Common myeloid progenitor, CD34-positive (primary cell): ENCODE measurements around the gene MYPOP.
A peak's percentile ranks its signal among the peaks of the same experiment; 100 is the strongest.

Source experiments
- CTCF ChIA-PET: fragments of 350-600 bp; sonication (Branson Sonifier 250); formaldehyde crosslinking; loops from one replicate; lab custom pipeline; 2021; ENCODE audit warnings: antibody characterized with exemption; lab: Charles Lee
- POLR2A ChIA-PET: fragments of 350-600 bp; sonication (Branson Sonifier 250); formaldehyde crosslinking; loops from one replicate; lab custom pipeline; 2021; ENCODE audit warnings: antibody characterized with exemption; lab: Charles Lee
- DNase-seq, 3 donors: peaks; one replicate each; pipeline versions ENCODE4 v3.0.0 to v3.0.0-alpha.2; 2013
- H3K27ac ChIP-seq, 2 experiments: 1 replicate in 1 of 2; 2 replicates in 1 of 2; pipeline ENCODE4 v1.7.0; 2013; ENCODE audit warnings: inconsistent platforms in 2 of 2, low read length in 2 of 2, mild to moderate bottlenecking in 2 of 2, low read depth in 1 of 2, moderate library complexity in 1 of 2; ENCODE audit not compliant: severe bottlenecking in 2 of 2, insufficient read depth in 1 of 2, poor library complexity in 1 of 2
- H3K27me3 ChIP-seq, 5 experiments: replicated peaks in 2 of 5; 1 replicate in 3 of 5; 2 replicates in 2 of 5; pipeline versions ENCODE4 v1.6.1 to v1.7.0; 2013; ENCODE audit warnings: low read length in 4 of 5, mild to moderate bottlenecking in 2 of 5, moderate library complexity in 2 of 5, inconsistent platforms in 1 of 5; ENCODE audit not compliant: insufficient read depth in 5 of 5, control insufficient read depth in 4 of 5
- H3K36me3 ChIP-seq, 4 experiments: 1 replicate in 2 of 4; 2 replicates in 2 of 4; pipeline versions ENCODE4 v1.6.1 to v1.7.0; 2013; ENCODE audit warnings: low read length in 3 of 4, control low read depth in 1 of 4, mild to moderate bottlenecking in 1 of 4; ENCODE audit not compliant: control insufficient read depth in 4 of 4, insufficient read depth in 4 of 4
- H3K4me1 ChIP-seq, 4 experiments: 1 replicate in 3 of 4; 2 replicates in 1 of 4; pipeline versions ENCODE4 v1.6.1 to v1.7.1; 2013; ENCODE audit warnings: low read length in 3 of 4, mild to moderate bottlenecking in 3 of 4, control low read depth in 1 of 4, inconsistent platforms in 1 of 4, moderate library complexity in 1 of 4; ENCODE audit not compliant: control insufficient read depth in 4 of 4, insufficient read depth in 4 of 4; ENCODE audit errors: control extremely low read depth in 1 of 4
- H3K4me3 ChIP-seq, 7 experiments: 1 replicate in 4 of 7; 2 replicates in 3 of 7; pipeline versions ENCODE4 v1.5.1 to v1.7.0; 2013; ENCODE audit warnings: mild to moderate bottlenecking in 7 of 7, low read length in 6 of 7, moderate library complexity in 6 of 7, inconsistent platforms in 2 of 7, low read depth in 2 of 7, control low read depth in 1 of 7; ENCODE audit not compliant: insufficient read depth in 4 of 7, control insufficient read depth in 1 of 7; ENCODE audit errors: extremely low read depth in 1 of 7
- H3K9me3 ChIP-seq, 5 experiments: 1 replicate in 4 of 5; 2 replicates in 1 of 5; pipeline versions ENCODE4 v1.6.1 to v1.7.1; 2013; ENCODE audit warnings: low read length in 4 of 5, mild to moderate bottlenecking in 2 of 5, inconsistent platforms in 1 of 5, low read depth in 1 of 5, moderate library complexity in 1 of 5; ENCODE audit not compliant: control insufficient read depth in 4 of 5, insufficient read depth in 2 of 5; ENCODE audit errors: control extremely low read depth in 1 of 5
- WGBS: methylation state at CpG from one replicate; pipeline ENCODE4 v1.1.5; 2013; ENCODE audit not compliant: insufficient coverage; 5-methylcytosine and 5-hydroxymethylcytosine counted together

Gene MYPOP

GRCh38 chr19:45934551-45935230, 32.3 kb upstream of the MYPOP start:
- DNase-seq: no peak
- Histone ChIP-seq H3K36me3 (no peaks in the 10 kb centered on the region), H3K4me1 (peaks cover 0 to under 1% (median 0%) of the 10 kb centered on the region in 4 experiments), H3K4me3 (no peak overlapping the region), H3K9me3 (peaks cover 0 to 3% (median 0%) of the 10 kb centered on the region in 5 experiments), H3K27ac (no peak overlapping the region), H3K27me3 (peaks cover 11 to 78% (median 21%) of the 10 kb centered on the region in 5 experiments)
- POLR2A ChIA-PET: no interaction called here
- CTCF ChIA-PET: no interaction called here
- 90% methylated on average over 2 of the region's 19 CpGs for WGBS

- Histone ChIP-seq H3K27me3 (peaks cover 8 to 75% (median 15%) of the 10 kb centered on the region in 5 experiments), H3K36me3 (no peaks in the 10 kb centered on the region), H3K4me1 (no peaks in the 10 kb centered on the region), H3K27ac (no peak overlapping the region), H3K4me3 (no peak overlapping the region), H3K9me3 (peaks cover 0 to 2% (median 0%) of the 10 kb centered on the region in 5 experiments)
- ChIA-PET CTCF (no interaction called here), POLR2A (interaction anchor here (0.5 kb wide), 1 partner anchor 18 kb away, joined by 3 read pairs; no protein-coding TSS in a partner anchor)
- DNase-seq: no peak
- 94% methylated on average over 6 of the region's 9 CpGs for WGBS
Observed at GRCh38 chr19:45933759-45934158, 31.3 kb upstream of the MYPOP start.

DNA sequence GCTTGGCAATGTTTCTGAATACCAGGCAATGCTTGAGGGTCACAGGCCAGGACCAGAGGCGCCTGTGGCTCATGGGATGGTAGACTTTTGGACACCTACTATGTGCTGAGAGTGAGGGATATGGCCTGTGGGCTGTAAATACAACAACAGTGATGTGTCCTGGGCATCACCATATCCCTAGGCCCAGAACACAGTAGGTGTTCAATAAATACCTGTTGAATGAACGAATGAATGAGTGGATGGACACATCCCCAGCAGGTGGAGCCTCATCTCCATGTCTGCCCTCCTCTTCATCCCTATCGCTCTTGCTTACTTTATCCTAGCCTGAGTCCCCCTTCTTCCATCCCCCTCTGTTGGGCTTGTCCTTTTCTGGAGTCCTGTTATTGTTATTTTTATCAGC, 28.6 kb upstream of the MYPOP start:
- no peak overlapping the region for H3K27ac ChIP-seq
- POLR2A ChIA-PET: no interaction called here
- H3K36me3 ChIP-seq: no peaks in the 10 kb centered on the region
- CTCF ChIA-PET: no interaction called here
- no peaks in the 10 kb centered on the region for H3K9me3 ChIP-seq
- H3K4me3 ChIP-seq: no peak overlapping the region
- H3K27me3 ChIP-seq: peaks cover 0 to 48% (median 7%) of the 10 kb centered on the region in 5 experiments
- DNase-seq: no peak
- H3K4me1 ChIP-seq: peaks cover 0 to 7% (median 6%) of the 10 kb centered on the region in 4 experiments
- WGBS: 100% methylated on average over 1 of the region's 3 CpGs

- ChIA-PET CTCF (interaction anchor here (1.1 kb wide), 1 partner anchor 24 kb away, joined by 4 read pairs; no protein-coding TSS in a partner anchor), POLR2A (no interaction called here)
- Histone ChIP-seq H3K4me3 (no peak overlapping the region), H3K27me3 (peaks cover 0 to 33% (median 5%) of the 10 kb centered on the region in 5 experiments), H3K9me3 (no peaks in the 10 kb centered on the region), H3K4me1 (peaks cover 0 to 7% (median 6%) of the 10 kb centered on the region in 4 experiments), H3K36me3 (no peaks in the 10 kb centered on the region), H3K27ac (no peak overlapping the region)
- DNase-seq: no peak
- 97% methylated on average over 2 of the region's 2 CpGs for whole genome bisulfite sequencing
Observed at GRCh38 chr19:45929247-45929646, 26.8 kb upstream of the MYPOP start.

- ChIA-PET POLR2A (no interaction called here), CTCF (no interaction called here)
- 8% methylated on average over 21 of the region's 33 CpGs for WGBS
- Histone ChIP-seq H3K27me3 (peaks cover 0 to 22% (median 5%) of the 10 kb centered on the region in 5 experiments), H3K27ac (no peak overlapping the region), H3K36me3 (no peaks in the 10 kb centered on the region), H3K4me3 (peak overlapping the region in 5 of 7 experiments; percentile 15 to 59 (median 40)), H3K4me1 (peaks cover 0 to 7% (median 6%) of the 10 kb centered on the region in 4 experiments), H3K9me3 (no peaks in the 10 kb centered on the region)
- DNase-seq: peak; percentile 87 to 95 (median 91)
Observed at GRCh38 chr19:45927565-45928261, 25.3 kb upstream of the MYPOP start.

GRCh38 chr19:45924891-45925447, 22.6 kb upstream of the MYPOP start:
- H3K4me3 ChIP-seq: no peak overlapping the region
- H3K4me1 ChIP-seq: peaks cover 0 to 9% (median 6%) of the 10 kb centered on the region in 4 experiments
- WGBS: 89% methylated on average over 5 of the region's 6 CpGs
- H3K36me3 ChIP-seq: no peaks in the 10 kb centered on the region
- DNase-seq: no peak
- no peak overlapping the region for H3K27ac ChIP-seq
- ChIA-PET CTCF (interaction anchor here (0.7 kb wide), 1 partner anchor 337 kb away, joined by 3 read pairs; no protein-coding TSS in a partner anchor), POLR2A (no interaction called here)
- H3K9me3 ChIP-seq: no peaks in the 10 kb centered on the region
- peaks cover 0 to 16% (median 8%) of the 10 kb centered on the region in 5 experiments for H3K27me3 ChIP-seq
